Stimulated activated CD4-positive, alpha-beta T cell treated with anti-CD3 and anti-CD28 coated beads, Interleukin-15, amount 100 ng/mL, for 24 hours (primary cell): Measurements from ENCODE around the gene PLB1.

Experiments
- DNase-seq: peaks from one replicate; pipeline ENCODE4 v3.0.0-alpha.2; 2020

PLB1 gene

DNA sequence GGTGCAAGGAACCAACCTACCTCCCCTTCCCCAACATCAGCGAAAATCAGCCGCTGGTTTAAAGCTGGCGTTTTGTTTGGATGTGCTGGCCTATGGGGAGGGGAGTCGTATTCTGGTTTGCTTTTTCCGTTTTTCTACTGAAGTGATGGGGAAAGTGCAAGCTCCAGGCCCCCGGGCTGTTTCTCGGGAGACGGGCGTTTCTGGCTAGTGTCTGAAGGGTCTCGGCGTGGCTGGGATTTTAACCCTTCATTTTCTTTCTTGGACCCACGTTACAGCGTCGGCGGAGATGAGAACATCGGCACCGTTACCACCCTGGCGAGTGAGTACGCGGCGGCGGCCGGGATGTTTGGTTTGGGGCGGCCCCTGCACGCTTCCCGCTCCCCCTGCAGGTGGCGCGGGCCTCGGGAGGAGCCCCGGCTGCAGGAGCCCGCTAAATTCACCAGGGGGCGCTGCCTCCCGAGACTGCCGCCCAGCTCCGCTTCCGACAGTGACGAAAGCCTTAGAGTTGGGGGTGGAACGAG is 70.7 kb downstream of the PLB1 start:
- peak; percentile 92 for DNase-seq

DNA sequence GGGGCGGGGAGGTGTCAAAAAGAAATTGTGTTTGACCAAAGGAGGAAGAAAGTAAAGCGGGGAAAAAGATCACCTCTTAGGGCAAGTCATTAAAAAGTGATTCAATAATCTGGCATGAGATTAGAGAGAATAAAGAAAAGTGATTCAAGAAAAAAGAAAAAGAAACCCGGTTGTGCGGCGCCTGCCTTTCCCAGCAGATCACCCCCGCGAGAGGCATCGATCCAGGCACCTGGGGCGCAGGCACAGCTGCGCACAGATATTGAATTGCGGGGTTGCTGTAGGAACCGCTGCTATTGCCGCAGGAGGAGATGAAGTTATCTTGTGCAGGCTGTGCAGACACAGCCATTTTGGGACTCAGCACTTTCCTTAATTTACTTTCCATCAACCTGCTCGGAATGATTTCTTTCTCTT is 71.2 kb downstream of the PLB1 start:
- DNase-seq, result no peak

DNA sequence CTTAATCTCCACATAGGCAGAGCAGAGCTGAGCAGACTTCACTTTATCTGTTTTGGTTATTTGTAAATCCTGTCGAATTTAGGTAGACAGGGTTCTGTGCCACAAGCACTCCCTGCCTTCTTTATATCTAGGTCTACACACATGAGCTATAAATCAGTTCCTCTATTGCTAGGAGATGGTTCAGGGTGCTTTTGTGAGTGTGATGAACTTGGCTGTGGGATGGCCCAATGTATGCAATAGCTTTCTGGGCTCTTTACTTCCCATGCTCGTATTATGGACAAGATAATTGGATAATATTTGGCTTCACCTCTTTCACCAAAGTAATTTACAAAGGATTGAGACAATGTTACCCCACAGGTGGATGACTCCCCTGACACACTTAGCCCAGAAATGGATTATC is 72.2 kb downstream of the PLB1 start:
- DNase-seq, result no peak

DNA sequence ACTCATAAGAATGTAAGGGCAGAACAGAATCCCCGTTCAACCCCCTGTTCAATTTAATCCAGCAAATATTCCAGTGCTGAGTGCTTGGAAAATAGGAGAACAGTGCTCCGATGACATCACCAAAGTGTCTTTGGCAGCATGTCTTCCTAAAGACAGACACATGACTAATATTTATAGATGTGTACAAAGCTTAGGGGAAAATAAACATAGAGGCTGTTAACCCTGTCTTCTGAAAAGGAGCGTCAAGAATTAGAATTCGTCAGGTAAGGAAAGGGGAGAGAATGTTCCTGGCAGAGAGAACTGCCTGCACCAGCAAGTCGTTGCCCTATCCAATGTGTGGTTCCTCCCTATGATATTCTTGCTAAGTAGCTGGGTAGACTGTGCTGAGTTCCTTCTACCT is 72.7 kb downstream of the PLB1 start:
- DNase-seq, result no peak

DNA sequence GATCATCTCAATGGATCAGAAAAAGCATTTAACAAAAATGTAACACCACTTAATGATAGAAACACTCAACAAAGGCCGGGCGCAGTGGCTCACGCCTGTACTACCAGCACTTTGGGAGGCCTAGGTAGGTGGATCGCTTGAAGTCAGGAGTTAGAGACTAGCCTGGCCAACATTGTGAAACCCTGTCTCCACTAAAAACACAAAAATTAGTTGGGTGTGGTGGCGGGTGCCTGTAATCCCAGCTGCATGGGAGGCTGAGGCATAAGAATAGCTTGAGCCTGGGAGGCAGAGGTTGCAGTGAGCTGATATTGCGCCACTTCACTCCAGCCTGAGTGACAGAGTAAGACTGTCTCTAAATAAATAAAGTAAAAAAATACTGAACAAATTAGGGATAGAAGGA is 74.6 kb downstream of the PLB1 start:
- no peak for DNase-seq

DNA sequence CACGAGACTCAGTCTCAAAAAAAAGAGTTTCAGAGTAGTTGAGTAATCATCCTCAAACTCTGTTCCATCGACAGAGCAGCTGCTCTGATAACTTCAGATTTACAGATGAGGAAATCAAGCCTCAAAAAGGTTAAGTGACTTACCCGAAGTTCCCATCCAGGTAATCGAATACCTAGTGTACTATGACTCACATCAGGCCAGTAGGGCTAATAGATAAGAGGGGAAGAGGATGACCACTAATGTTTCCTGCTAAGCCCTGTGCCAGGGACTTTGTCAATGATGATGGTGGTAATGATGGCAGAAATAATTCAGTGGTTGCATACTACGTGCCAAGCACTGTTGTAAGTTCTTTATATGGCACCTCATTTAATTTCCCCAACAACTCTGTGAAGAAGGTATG is 80.9 kb downstream of the PLB1 start:
- DNase-seq, result no peak

DNA sequence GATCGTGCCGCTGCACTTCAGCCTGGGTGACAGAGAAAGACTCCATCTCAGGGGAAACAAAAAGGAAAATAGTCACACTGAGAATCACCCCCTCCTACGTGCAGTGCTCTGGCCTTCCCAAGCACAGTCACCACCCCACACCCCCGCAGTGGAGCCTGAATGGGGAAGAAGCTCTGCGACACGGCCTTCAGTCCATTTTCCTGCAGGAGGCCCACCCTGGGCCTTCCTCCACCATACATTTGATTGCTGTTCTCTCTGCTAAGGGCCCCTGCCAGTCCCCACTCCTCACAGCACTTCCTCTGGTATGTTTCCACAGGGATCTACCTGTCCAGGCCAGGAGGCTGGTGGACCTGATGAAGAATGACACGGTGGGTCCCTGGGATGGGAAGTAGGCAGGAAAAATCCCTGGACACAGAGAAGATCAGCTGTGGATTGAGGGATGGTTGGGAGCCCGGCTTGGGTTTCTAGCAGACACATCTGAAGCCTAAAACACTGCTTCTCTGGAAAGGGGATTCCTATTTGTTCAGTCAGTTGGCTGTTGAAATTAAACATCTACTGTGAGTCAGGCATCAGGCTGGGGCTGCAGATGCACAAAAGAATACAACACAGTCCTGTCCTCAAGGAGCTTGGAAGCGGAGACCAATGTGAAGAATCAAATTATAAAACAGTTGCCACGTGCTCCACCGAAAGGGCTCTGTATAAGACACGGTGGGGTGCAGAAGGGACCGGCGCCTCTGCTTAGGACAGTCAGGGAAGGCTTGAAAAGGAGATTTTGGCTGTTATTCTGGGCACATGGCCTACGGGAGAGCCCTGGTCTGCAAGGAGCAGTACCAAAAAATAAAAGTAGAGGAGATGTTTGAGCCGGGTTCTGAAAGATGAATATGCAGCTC is 82.2 kb downstream of the PLB1 start:
- no peak for DNase-seq

DNA sequence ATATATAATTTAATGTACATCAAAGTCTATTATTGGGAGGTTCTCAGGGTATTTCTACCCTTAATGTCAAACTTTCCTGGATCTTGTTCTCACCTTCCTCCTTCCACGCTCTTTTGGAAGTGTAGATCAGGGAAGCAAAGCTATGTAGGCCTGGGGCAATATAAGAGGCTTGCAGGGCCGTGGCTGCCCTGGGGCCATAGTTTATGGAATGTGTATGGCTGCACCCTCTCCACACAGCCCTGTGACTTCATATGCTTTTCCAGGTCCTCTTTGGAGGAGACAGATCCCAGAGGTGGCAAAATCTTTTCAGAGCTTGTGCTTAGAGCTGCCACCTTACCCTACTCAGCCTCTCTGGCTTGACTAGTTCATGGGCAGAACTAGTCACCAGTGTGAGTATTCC is 82.9 kb downstream of the PLB1 start:
- DNase-seq, result no peak

DNA sequence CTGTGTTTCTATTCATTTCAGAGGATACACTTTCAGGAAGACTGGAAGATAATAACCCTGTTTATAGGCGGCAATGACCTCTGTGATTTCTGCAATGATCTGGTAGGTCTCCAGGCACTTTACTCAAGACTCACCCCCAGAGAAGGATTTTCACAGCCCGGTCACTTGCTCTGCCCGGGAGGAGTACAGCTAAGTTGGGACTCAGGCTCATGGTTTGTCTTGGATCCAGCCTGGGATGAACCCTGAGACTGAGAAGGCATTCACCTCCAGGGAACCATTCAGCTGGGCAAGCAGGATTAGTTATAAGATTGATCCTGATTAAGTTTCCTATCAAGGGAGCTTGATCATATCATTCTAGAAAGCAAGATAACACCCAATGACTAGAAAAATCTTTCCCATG is 83.7 kb downstream of the PLB1 start:
- DNase-seq, result no peak

DNA sequence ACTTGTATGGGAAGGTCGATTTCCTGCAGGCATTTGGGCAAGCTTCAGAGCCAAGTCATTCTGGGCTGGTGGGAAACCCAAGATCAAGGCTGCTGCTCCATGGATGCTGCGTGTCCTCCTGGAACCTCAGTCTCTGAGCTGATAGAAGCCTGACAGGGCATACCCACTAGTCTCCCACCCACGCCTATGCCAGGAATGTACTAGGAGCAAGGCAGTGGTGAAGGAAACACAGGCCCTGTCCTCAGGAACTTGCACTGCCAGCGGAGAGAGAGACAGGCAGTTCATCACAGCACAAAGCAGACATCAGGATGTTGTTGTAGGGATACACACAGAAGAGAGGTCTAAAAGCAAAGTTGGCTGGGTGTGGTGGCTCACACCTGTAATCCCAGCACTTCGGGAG is 84.2 kb downstream of the PLB1 start:
- DNase-seq, result no peak

DNA sequence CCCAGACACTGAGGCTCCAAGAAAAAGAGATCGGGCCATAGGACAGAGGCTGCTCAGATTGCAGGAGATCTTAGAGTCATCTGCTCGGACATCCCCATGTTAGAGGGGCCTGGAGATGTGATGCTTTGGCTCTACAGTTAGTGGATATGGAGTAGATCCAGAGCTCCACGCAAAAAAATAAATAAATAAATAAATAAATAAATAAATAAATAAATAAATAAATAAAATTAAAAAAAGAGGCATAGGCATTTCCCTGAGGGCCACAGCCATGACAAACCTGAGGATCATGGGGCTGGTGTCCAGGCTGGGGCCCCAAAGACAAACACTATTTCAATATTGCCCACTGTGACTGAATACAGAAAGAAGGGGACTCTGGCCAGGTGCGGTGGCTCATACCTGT is 85.5 kb downstream of the PLB1 start:
- no peak for DNase-seq

DNA sequence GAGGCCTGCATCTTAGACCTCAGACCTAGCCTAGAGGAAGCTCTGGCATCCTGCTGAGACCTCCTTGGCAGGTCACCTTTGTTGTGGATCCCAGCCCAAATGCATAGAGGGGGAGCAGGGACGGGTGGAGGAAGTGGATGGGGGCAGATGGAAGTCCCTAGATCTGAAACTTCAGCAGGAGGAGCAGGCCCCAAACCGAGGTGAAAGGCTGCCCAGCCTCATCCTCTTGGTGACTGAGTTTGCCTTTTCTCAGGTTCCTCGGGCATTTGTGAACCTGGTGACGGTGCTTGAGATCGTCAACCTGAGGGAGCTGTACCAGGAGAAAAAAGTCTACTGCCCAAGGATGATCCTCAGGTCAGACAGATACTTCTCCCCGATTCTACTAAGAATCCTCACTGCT is 86.3 kb downstream of the PLB1 start:
- DNase-seq, result no peak

DNA sequence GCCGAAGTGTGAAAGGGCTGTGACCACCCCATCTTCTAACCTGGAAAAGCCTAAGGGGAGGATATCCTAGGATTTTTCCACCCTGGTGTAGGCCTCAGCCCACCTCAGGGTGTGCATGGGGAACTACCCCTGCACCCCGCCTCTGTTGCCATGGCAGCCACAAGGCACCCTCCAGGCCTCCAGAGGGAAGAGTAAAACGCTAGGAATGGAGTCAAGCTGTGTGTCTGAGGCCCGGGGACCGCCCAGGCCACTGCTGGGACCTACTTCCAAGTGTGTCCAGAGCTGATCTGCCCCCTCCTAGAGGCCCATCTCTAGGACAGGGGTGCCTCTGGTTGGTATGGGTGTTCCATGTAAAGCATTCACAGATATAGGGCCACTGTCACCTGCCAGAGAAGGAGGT is 86.7 kb downstream of the PLB1 start:
- DNase-seq, result no peak

DNA sequence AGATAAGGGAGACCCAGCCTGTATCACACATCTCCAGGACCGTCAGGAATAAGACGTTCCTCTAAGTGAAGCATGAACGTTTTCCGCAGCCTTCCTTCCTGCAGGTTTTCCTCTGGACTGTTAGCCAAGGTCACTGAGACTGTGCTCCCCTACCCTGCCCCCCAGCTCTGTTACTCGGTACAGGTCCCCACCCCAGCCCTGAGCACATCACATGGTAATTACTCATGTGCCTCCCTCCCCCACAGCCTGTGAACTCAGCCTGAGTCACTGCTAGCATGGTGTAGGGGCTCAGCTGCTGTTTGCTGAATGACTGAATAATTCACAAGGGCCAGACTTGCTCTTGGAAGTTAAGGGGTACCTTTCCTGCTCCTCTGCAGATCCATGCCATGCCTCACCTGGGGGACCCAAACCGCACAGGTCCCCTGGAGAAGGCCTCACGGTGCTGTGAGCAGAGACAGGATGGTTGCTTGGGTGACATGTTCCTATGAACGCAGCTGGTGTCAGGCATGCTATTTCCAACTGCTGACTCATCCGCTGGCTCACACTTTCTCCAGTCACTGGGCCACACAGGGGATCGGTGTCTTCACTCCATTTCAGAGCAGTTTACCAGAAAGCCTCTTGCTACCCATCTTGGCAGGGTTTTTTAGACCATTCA is 88.2 kb downstream of the PLB1 start:
- peak; percentile 86 for DNase-seq

DNA sequence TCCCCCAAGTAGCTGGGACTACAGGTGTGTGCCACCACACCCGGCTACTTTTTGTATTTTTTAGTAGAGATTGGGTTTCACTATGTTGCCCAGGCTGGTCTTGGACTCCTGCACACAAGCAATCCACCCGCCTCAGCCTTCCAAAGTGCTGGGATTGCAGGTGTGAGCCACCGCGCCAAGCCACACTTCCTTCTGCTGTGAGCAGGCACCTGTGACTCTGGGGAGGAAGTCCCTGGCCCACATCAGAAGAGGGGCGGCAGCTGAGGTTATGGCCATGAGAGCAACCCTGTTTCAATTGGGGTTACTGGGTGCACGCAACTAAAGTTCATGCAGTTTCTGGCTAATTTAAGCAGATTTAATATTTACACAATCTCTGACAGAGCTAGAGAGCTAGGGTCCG is 91.0 kb downstream of the PLB1 start:
- peak; percentile 60 for DNase-seq

DNA sequence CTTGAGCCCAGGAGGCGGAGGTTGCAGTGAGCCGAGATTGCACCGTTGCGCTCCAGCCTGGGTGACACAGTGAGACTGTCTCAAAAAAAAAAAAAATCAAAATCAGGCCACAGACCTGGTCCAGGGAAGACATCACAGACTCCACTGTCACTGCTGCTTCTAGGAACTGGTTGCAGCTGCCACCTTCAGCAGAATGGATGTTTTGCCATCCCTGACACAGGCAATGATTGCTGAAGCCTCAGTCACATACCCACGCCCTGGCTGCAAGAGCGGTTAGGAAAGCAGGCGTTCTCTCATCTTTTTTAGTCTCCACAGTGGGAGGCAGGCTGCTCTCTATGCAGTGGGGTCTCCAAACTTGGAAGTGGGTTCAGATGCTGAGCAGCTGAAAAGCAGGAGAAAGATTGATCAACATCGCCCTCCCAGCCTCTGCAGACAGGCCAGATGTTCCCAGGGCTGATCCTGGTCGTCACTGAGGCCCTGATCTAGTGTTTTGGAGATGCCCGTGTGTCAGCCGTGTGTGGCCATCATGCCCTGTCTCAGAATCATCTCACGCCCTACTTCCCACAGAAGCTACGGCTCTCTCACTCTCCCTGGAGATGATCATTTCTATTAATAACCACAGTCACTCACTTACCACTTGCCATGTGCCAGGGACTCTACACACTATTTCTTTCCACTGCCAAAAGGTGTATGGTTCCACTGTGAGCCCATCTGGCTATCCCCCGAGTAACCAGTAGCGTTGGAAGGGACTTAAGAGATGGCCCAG is 91.8 kb downstream of the PLB1 start:
- DNase-seq, result no peak

DNA sequence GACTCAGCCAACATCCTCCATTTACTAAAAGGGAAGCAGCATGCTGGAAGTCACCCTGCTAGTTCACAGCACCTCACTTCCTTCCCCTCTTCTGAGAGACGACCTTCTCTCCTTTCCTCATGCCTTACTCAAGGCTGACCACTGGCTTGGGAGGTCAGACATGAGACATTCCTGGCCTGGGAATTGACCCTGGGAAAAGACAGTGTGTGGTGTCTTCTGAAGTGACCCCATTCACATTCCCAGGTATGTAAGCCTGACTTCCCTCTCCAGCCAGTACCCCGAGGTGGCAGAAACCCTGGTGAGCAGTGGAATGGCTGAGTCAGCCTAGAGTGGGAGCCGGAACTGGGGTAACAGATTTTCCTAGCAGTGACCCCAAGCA is 92.4 kb downstream of the PLB1 start:
- peak; percentile 53 for DNase-seq

DNA sequence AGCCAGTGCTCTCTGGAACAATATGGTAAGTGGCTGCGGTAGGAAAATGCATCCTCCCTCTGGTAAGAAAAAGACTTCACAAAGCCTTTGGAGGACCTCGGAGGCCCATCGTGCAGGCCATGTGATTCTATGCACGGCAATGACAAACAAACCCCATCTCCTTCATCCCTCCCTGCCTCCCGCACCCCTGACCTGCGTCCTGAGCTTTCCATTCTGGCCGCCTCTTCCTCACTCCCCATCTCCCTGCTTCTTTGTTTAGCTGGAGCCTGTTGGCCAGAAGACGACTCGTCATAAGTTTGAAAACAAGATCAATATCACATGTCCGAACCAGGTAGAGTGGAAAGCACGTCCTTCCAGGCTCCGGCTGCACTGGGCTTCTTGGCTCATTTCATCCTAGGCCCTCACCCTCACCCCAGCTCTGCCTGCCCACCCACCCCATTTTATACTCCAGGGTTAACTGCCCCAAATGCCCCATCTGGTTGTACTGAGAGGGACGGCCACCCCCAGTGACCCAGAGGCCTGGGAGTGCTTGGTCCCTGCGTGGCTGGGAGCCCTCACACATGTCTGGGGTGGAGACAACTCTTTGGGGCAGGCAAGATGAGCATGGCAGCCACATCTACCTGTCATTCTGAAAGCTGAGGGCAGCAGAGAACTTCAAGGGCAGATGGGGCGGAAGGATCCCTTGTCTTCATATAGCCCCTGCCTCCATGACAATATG is 94.0 kb downstream of the PLB1 start:
- DNase-seq, result no peak

DNA sequence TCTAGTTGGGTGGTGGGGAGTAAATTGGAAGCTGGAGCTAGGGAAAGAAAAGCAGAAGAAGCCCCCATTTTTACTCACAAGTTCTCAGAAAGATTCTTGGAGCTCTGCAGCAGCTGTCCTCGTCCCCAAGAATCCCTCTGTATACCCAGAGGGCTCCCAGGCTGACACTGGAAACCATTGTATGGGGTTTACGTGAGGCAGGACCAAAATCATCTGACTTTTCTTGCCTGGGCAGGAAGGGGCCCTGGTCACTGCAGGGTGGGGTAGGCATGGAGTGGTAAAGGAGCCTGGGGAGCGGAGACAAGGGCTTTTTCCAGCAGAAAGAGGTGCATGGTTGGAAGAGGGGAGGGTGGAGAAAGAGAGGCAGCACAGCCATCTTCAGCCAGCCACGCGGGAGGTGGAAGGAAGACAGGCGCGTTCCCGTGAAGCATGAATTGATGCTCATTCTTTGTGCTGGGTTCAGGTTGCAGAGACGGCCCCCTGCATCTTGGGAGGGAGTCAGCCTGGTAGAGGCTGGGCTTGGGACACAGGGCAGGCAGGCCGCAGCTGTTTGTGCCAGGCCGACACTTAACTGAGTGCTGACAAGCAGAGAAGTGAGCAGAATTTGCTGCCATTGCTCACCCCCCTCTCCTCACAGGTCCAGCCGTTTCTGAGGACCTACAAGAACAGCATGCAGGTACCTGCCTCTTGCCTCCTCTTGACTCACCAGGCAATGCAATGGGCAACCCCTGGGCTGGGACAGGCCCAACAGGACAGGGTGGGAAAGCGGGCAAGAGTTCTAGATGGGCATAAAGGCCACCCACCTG is 94.8 kb downstream of the PLB1 start:
- no peak for DNase-seq

DNA sequence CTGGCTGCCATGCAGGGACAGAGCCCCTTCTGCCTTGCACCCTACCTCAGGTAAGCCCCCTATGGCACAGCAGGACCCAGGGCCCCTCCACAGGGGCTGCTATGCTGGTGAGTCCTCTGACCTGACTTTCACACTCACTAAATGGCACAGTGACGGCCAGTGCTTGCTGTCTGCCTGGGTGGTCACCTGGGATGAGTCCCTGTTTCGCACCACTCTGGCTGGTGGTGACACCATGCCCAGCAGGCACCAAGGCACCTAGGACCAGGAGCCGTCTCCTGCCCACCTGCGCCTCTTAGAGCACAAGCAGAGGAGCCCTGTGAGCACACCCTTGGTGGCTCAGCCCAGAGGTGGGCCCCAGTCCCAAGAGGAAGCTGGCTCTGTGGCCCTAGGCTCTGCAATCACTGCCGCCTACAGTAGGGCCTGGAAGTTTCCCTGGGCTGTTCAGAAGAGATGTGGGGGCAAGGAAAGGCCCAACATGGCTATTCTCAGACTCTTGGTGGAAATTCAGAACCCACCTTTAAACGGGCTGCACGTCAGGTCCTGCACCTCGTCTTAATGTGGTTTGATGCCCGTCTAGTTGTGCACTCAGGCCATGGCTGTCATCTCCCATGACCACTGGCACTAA is 96.0 kb downstream of the PLB1 start:
- DNase-seq, result no peak

DNA sequence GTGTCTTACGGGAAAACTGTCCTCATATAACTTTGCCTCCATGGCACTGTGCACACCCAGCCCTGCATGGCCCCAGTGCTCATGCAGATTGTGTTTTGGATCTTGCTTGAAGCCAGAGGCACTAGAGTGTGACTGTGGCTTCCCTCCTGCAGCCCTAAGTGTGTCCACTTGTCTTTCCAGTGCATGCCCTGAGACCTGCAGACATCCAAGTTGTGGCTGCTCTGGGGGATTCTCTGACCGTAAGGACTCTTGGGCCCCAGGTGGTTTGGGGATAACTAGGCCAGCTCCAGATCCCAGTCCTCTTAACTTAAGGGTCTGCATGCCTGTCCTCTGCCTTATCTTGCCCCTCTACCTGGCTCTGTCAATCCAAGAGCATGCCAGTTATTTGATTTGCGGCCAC is 96.6 kb downstream of the PLB1 start:
- DNase-seq, result no peak
